HEK293T (cell line): ENCODE data around the gene GNG13.
"Not testable (repeated sequence)": the region's sequence is repeated elsewhere in the genome, so short reads cannot be mapped to it uniquely, and the experiment has no call there.

Source experiments
- CTCF ChIA-PET: fragments of 350-600 bp; formaldehyde crosslinking; extraction: SDS; loops from one replicate; lab custom pipeline; 2021; ENCODE audit warnings: antibody characterized with exemption, inconsistent platforms; lab: Yijun Ruan, JAX
- POLR2A ChIA-PET: fragments of 350-600 bp; formaldehyde crosslinking; extraction: SDS; loops from one replicate; lab custom pipeline; 2020; ENCODE audit warnings: antibody characterized with exemption, inconsistent platforms; lab: Yijun Ruan, JAX
- DNase-seq: peaks from one replicate; pipeline ENCODE4 v3.0.0; 2012; ENCODE audit warnings: mixed read lengths; ENCODE audit errors: extremely low spot score
- ARNT ChIP-seq: fragments of 450-650 bp; IDR thresholded peaks from 2 replicates; pipeline ENCODE4 v1.6.1; 2017; ENCODE audit warnings: mild to moderate bottlenecking
- BHLHE40 ChIP-seq: fragments of 450-650 bp; IDR thresholded peaks from 2 replicates; pipeline ENCODE4 v1.6.1; 2016; ENCODE audit warnings: mild to moderate bottlenecking, moderate library complexity, borderline replicate concordance
- CTBP1 ChIP-seq: fragments of 450-650 bp; IDR thresholded peaks from 2 replicates; pipeline ENCODE4 v1.6.1; 2016; ENCODE audit warnings: borderline replicate concordance
- ELF4 ChIP-seq: fragments of 450-650 bp; IDR thresholded peaks from 2 replicates; pipeline ENCODE4 v1.6.1; 2017; ENCODE audit warnings: antibody characterized with exemption
- FOXA1 ChIP-seq: fragments of 450-650 bp; IDR thresholded peaks from 2 replicates; pipeline ENCODE4 v1.6.1; 2016; ENCODE audit warnings: mild to moderate bottlenecking
- FOXK2 ChIP-seq: fragments of 450-650 bp; IDR thresholded peaks from 2 replicates; pipeline ENCODE4 v1.6.1; 2016; ENCODE audit warnings: mild to moderate bottlenecking
- FOXM1 ChIP-seq: fragments of 450-650 bp; IDR thresholded peaks from 2 replicates; pipeline ENCODE4 v1.6.1; 2017; ENCODE audit warnings: mild to moderate bottlenecking, borderline replicate concordance
- HDGF ChIP-seq: fragments of 450-650 bp; IDR thresholded peaks from 2 replicates; pipeline ENCODE4 v1.6.1; 2017; ENCODE audit warnings: antibody characterized with exemption, borderline replicate concordance
- L3MBTL2 ChIP-seq: fragments of 450-650 bp; conservative IDR thresholded peaks from 2 replicates; pipeline ENCODE4 v1.6.1; 2016; ENCODE audit warnings: mild to moderate bottlenecking
- LEF1 ChIP-seq: fragments of 450-650 bp; IDR thresholded peaks from 2 replicates; pipeline ENCODE4 v1.6.1; 2017; ENCODE audit warnings: mild to moderate bottlenecking, borderline replicate concordance
- NFRKB ChIP-seq: fragments of 450-650 bp; IDR thresholded peaks from 2 replicates; pipeline ENCODE4 v1.6.1; 2016; ENCODE audit warnings: mild to moderate bottlenecking, moderate library complexity
- PKNOX1 ChIP-seq: fragments of 450-650 bp; IDR thresholded peaks from 2 replicates; pipeline ENCODE4 v1.6.1; 2016
- SP1 ChIP-seq: fragments of 450-650 bp; IDR thresholded peaks from 2 replicates; pipeline ENCODE4 v1.6.1; 2017
- SUZ12 ChIP-seq: fragments of 450-650 bp; IDR thresholded peaks from 2 replicates; pipeline ENCODE4 v1.6.1; 2016; ENCODE audit warnings: mild to moderate bottlenecking
- TARDBP ChIP-seq: fragments of 450-650 bp; IDR thresholded peaks from 2 replicates; pipeline ENCODE4 v1.6.1; 2016
- ZNF384 ChIP-seq: fragments of 450-650 bp; IDR thresholded peaks from 2 replicates; pipeline ENCODE4 v1.6.1; 2016

The GNG13 gene

GRCh38 chr16:754656-755055 is 45.9 kb downstream of the GNG13 start:
- TF ChIP-seq ELF4 (no peak), BHLHE40 (no peak), TARDBP (no peak), HDGF (no peak), CTBP1 (no peak), FOXK2 (no peak), LEF1 (no peak), L3MBTL2 (no peak)
- no peak for DNase-seq
- POLR2A ChIA-PET, result no interaction called here
- CTCF ChIA-PET, result interaction anchor here (0.6 to 0.7 kb wide), 2 partner anchors 31 to 131 kb away, joined by 3 to 6 read pairs; no protein-coding TSS in a partner anchor

- POLR2A ChIA-PET, DNase-seq: not testable (repeated sequence)
- CTCF ChIA-PET, result interaction anchor here (0.6 to 1.1 kb wide), 2 partner anchors 39 to 130 kb away, joined by 5 to 6 read pairs; partner anchors contain the start of gene METRN
Measured at GRCh38 chr16:754121-754607, 46.4 kb downstream of the GNG13 start.

- POLR2A ChIA-PET, result interaction anchor here (1.1 to 1.3 kb wide), 2 partner anchors 31 to 36 kb away, joined by 3 read pairs; partner anchors contain the start of genes ANTKMT, CHTF18 and RPUSD1
- TF ChIP-seq PKNOX1 (no peak), ELF4 (no peak), ZNF384 (no peak), SP1 (no peak), SUZ12 (no peak), BHLHE40 (no peak)
- no peak for DNase-seq
- CTCF ChIA-PET, result no interaction called here
Measured at GRCh38 chr16:752007-752312, 48.6 kb downstream of the GNG13 start.

GRCh38 chr16:751152-752006 is 49.2 kb downstream of the GNG13 start:
- ChIA-PET POLR2A (interaction anchor here (1.1 to 1.5 kb wide), 3 partner anchors 10 to 36 kb away, joined by 3 to 4 read pairs (median 3); partner anchors contain the start of genes ANTKMT, CHTF18, CIAO3 and RPUSD1), CTCF (no interaction called here)
- DNase-seq, result no peak
- no peak for TF ChIP-seq ZNF384
- TF ChIP-seq FOXA1, result no peak
- TF ChIP-seq FOXK2, result no peak
- TF ChIP-seq SUZ12, result no peak
- TF ChIP-seq PKNOX1, result no peak
- TF ChIP-seq TARDBP, result no peak
- TF ChIP-seq HDGF, result no peak
- TF ChIP-seq FOXM1, result no peak
- TF ChIP-seq ELF4, result no peak

GRCh38 chr16:750485-750884 is 50.0 kb downstream of the GNG13 start:
- no peak for TF ChIP-seq NFRKB
- no peak for TF ChIP-seq FOXK2
- TF ChIP-seq TARDBP, result no peak
- no peak for TF ChIP-seq FOXM1
- no peak for TF ChIP-seq ELF4
- no peak for TF ChIP-seq FOXA1
- no peak for TF ChIP-seq BHLHE40
- no peak for TF ChIP-seq ZNF384
- TF ChIP-seq SUZ12, result no peak
- no peak for TF ChIP-seq LEF1
- TF ChIP-seq ARNT, result no peak
- no peak for TF ChIP-seq HDGF
- TF ChIP-seq CTBP1, result no peak
- TF ChIP-seq SP1, result no peak
- TF ChIP-seq PKNOX1, result no peak
- no peak for TF ChIP-seq L3MBTL2
- CTCF ChIA-PET, result no interaction called here
- DNase-seq, result no peak
- POLR2A ChIA-PET, result interaction anchor here (1.5 to 2.0 kb wide), 2 partner anchors 9 kb away, joined by 4 to 5 read pairs; partner anchors contain the start of genes CIAO3 and MSLN

- CTCF ChIA-PET, result interaction anchor here (0.6 kb wide), 1 partner anchor 29 kb away, joined by 3 read pairs; no protein-coding TSS in a partner anchor
- POLR2A ChIA-PET, result interaction anchor here (0.8 to 2.0 kb wide), 2 partner anchors 11 to 27 kb away, joined by 5 read pairs; partner anchors contain the start of gene MSLN
- TF ChIP-seq FOXM1, result no peak
- TF ChIP-seq BHLHE40, result no peak
- TF ChIP-seq ZNF384, result no peak
- no peak for TF ChIP-seq NFRKB
- TF ChIP-seq LEF1, result no peak
- no peak for TF ChIP-seq PKNOX1
- TF ChIP-seq HDGF, result no peak
- TF ChIP-seq ARNT, result no peak
- DNase-seq, result no peak
Measured at GRCh38 chr16:749010-749409, 51.5 kb downstream of the GNG13 start.
